Uterus (tissue), 4 donors: ENCODE measurements around the gene INPP5K. TPM values are rescaled to one million over a fixed set of nuclear protein-coding genes. Genes with fewer than 3 reads are reported as not detected.
A peak's percentile ranks its signal among the peaks of the same experiment; 100 is the strongest.

Experiments used
- DNase-seq, 2 donors: peaks; one replicate each; pipeline ENCODE4 v3.0.0-alpha.2; 2019 to 2020
- H3K27ac ChIP-seq, 2 donors: fragments of 200-600 bp; sonication (generic); 1 replicate in 1 of 2; 2 replicates in 1 of 2; pipeline ENCODE4 v1.5.1; 2016 to 2018
- H3K27me3 ChIP-seq, 2 donors: fragments of 200-600 bp; sonication (generic); one replicate each; pipeline ENCODE4 v1.5.1; 2018 to 2019; ENCODE audit warnings: control low read depth in 1 of 2
- H3K36me3 ChIP-seq, 2 donors: fragments of 200-600 bp; sonication (generic); one replicate each; pipeline ENCODE4 v1.5.1; 2019; ENCODE audit warnings: control low read depth in 1 of 2
- H3K4me1 ChIP-seq, 2 donors: fragments of 200-600 bp; sonication (generic); one replicate each; pipeline ENCODE4 v1.5.1; 2018 to 2019; ENCODE audit warnings: control low read depth in 1 of 2
- H3K4me3 ChIP-seq, 2 donors: fragments of 200-600 bp; sonication (generic); 1 replicate in 1 of 2; 2 replicates in 1 of 2; pipeline ENCODE4 v1.5.1; 2018 to 2019; ENCODE audit warnings: mild to moderate bottlenecking in 1 of 2
- H3K9me3 ChIP-seq, 2 donors: fragments of 200-600 bp; sonication (generic); one replicate each; pipeline ENCODE4 v1.5.1; 2019; ENCODE audit warnings: control low read depth in 1 of 2
- CTCF ChIP-seq, 4 experiments: fragments of 200-600 bp in 2 of 4; fragments of 450-650 bp in 2 of 4; sonication (generic) in 2 of 4; IDR thresholded peaks; one replicate each; pipeline ENCODE4 v1.5.1; 2016 to 2019; ENCODE audit warnings: antibody characterized with exemption in 4 of 4, mild to moderate bottlenecking in 2 of 4, moderate library complexity in 1 of 4
- POLR2A ChIP-seq, 2 donors: fragments of 450-650 bp; IDR thresholded peaks; one replicate each; pipeline ENCODE4 v1.6.1; 2016; ENCODE audit warnings: antibody characterized with exemption in 2 of 2, mild to moderate bottlenecking in 1 of 2, moderate library complexity in 1 of 2
- intact Hi-C: fragments of 100-400 bp; cut with DNase I; formaldehyde crosslinking; loops from one replicate; pipeline ENCODE4 v1.15.1; 2023; ENCODE audit warnings: low total_unique reads
- total RNA-seq, 4 donors: library from RNA; depleted of rRNA in 3 of 4; stranded (reverse); fragments of >200 nt in 3 of 4; gene quantifications; one replicate each; pipeline versions ENCODE4 v1.1.0 to v1.2.4, GENCODE V29; 2014 to 2023
- donor health status: DM: yes; HTN: yes; CAD: no.

INPP5K gene
- total RNA-seq, 4 donors from 2014 or later, result 14.1 to 49.3 (median 31.4) TPM

- DNase-seq, result no peak
- Histone ChIP-seq H3K4me1 (peaks cover 0 to 24% of the 10 kb centered on the region in 2 donors), H3K36me3 (no peaks in the 10 kb centered on the region), H3K27ac (peak overlapping the region; percentile 78 to 90), H3K4me3 (peak overlapping the region; percentile 52 to 94), H3K27me3 (no peaks in the 10 kb centered on the region), H3K9me3 (no peaks in the 10 kb centered on the region)
- TF ChIP-seq POLR2A (IDR thresholded peaks at IDR 0.05) (no peak), CTCF (IDR thresholded peaks at IDR 0.05) (peak in 2 of 4 experiments; percentile 26 to 39)
- intact Hi-C loops, result no loop called here
These were observed 45.2 kb upstream of the INPP5K start for GRCh38 chr17:1561420-1562175.

- H3K27me3 ChIP-seq, result no peaks in the 10 kb centered on the region
- peak overlapping the region; percentile 52 to 94 for H3K4me3 ChIP-seq
- TF ChIP-seq POLR2A (IDR thresholded peaks at IDR 0.05) (no peak), CTCF (IDR thresholded peaks at IDR 0.05) (no peak)
- no peaks in the 10 kb centered on the region for H3K36me3 ChIP-seq
- peaks cover 0 to 24% of the 10 kb centered on the region in 2 donors for H3K4me1 ChIP-seq
- intact Hi-C loops, result no loop called here
- DNase-seq, result no peak
- H3K27ac ChIP-seq, result peak overlapping the region in 1 of 2 donors; percentile 78
- H3K9me3 ChIP-seq, result no peaks in the 10 kb centered on the region
These were observed 44.5 kb upstream of the INPP5K start for GRCh38 chr17:1560858-1561355.

- Histone ChIP-seq H3K27ac (peak overlapping the region in 1 of 2 donors; percentile 78), H3K4me3 (no peak overlapping the region), H3K4me1 (peaks cover 0 to 24% of the 10 kb centered on the region in 2 donors), H3K9me3 (no peaks in the 10 kb centered on the region), H3K27me3 (no peaks in the 10 kb centered on the region), H3K36me3 (no peaks in the 10 kb centered on the region)
- DNase-seq, result no peak
- intact Hi-C loops, result no loop called here
- no peak for TF ChIP-seq CTCF (IDR thresholded peaks at IDR 0.05)
- no peak for TF ChIP-seq POLR2A (IDR thresholded peaks at IDR 0.05)
These were observed 43.9 kb upstream of the INPP5K start for GRCh38 chr17:1560101-1560857.

- no peak for DNase-seq
- H3K27ac ChIP-seq, result peak overlapping the region in 1 of 2 donors; percentile 78
- TF ChIP-seq CTCF (IDR thresholded peaks at IDR 0.05) (no peak), POLR2A (IDR thresholded peaks at IDR 0.05) (no peak)
- peaks cover 0 to 24% of the 10 kb centered on the region in 2 donors for H3K4me1 ChIP-seq
- intact Hi-C loops, result no loop called here
- H3K27me3 ChIP-seq, result no peaks in the 10 kb centered on the region
- no peaks in the 10 kb centered on the region for H3K36me3 ChIP-seq
- H3K9me3 ChIP-seq, result no peaks in the 10 kb centered on the region
- H3K4me3 ChIP-seq, result no peak overlapping the region
These were observed 42.9 kb upstream of the INPP5K start for GRCh38 chr17:1559047-1560043.
